Ishikawa (cell line): Measurements from ENCODE around the gene MYPN.

Experiments
- CEBPB ChIP-seq: IDR thresholded peaks from 2 replicates; pipeline ENCODE4 v1.6.1; 2012
- CREB1 ChIP-seq: IDR thresholded peaks from 2 replicates; pipeline ENCODE4 v1.6.1; 2012; ENCODE audit warnings: low read depth
- EGR1 ChIP-seq: IDR thresholded peaks from 2 replicates; pipeline ENCODE4 v1.6.1; 2012
- EP300 ChIP-seq: IDR thresholded peaks from 2 replicates; pipeline ENCODE4 v1.6.1; 2012; ENCODE audit warnings: borderline replicate concordance
- FOXM1 ChIP-seq: IDR thresholded peaks from 2 replicates; pipeline ENCODE4 v1.6.1; 2012; ENCODE audit warnings: low read depth, borderline replicate concordance
- MAX ChIP-seq: IDR thresholded peaks from 2 replicates; pipeline ENCODE4 v1.6.1; 2012
- NFIC ChIP-seq: IDR thresholded peaks from 2 replicates; pipeline ENCODE4 v1.6.1; 2012
- RAD21 ChIP-seq: IDR thresholded peaks from 2 replicates; pipeline ENCODE4 v1.6.1; 2012; ENCODE audit warnings: low read depth
- TAF1 ChIP-seq: IDR thresholded peaks from 2 replicates; pipeline ENCODE4 v1.6.1; 2012; ENCODE audit warnings: low read depth, mild to moderate bottlenecking
- TCF12 ChIP-seq: IDR thresholded peaks from 2 replicates; pipeline ENCODE4 v1.6.1; 2012; ENCODE audit warnings: low read depth
- TEAD4 ChIP-seq: IDR thresholded peaks from 2 replicates; pipeline ENCODE4 v1.6.1; 2012
- USF1 ChIP-seq: IDR thresholded peaks from 2 replicates; pipeline ENCODE4 v1.6.1; 2012
- YY1 ChIP-seq: IDR thresholded peaks from 2 replicates; pipeline ENCODE4 v1.6.1; 2012; ENCODE audit warnings: low read depth
- ZBTB7A ChIP-seq: IDR thresholded peaks from 2 replicates; pipeline ENCODE4 v1.6.1; 2012; ENCODE audit warnings: low read depth
- TF ChIP-seq, protein P1 (sequence below): IDR thresholded peaks from 2 replicates; pipeline ENCODE4 v1.6.1; 2012; ENCODE audit warnings: low read depth, mild to moderate bottlenecking

Gene MYPN

DNA sequence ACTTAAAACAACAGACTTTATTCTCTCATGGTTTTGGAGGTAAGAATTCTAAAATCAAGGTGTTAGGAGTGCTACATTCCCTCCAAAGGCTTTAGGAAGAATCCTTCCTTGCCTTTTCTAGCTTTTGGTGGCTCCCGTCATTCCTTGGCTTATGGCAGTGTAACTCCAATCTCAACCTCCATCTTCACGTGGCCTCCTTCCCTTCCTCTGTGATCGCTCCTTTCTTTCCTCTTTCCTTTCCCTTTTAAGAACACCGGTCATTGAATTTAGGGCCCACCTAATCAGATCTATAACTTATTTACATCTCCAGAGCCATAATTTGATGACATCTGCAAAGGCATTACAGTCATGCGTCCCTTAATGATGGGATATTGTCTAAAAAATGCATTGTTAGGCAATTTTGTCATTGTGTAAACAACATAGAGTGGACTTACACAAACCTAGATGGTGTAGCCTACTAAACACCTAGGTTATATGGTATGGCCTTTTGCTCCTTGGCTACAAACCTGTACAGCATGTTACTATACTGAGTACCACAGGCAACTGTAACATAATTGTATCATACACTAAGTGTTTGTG is 28.3 kb upstream of the MYPN start:
- TF ChIP-seq TCF12, result no peak
- no peak for TF ChIP-seq EP300
- TF ChIP-seq MAX, result no peak
- no peak for TF ChIP-seq TEAD4
- TF ChIP-seq NFIC, result no peak
- no peak for TF ChIP-seq CREB1
- TF ChIP-seq FOXM1, result no peak
- no peak for TF ChIP-seq RAD21
- TF ChIP-seq USF1, result no peak
- TF ChIP-seq ZBTB7A, result no peak
- no peak for TF ChIP-seq CEBPB
- no peak for TF ChIP-seq YY1
- TF ChIP-seq EGR1, result no peak
- TF ChIP-seq, protein P1, sequence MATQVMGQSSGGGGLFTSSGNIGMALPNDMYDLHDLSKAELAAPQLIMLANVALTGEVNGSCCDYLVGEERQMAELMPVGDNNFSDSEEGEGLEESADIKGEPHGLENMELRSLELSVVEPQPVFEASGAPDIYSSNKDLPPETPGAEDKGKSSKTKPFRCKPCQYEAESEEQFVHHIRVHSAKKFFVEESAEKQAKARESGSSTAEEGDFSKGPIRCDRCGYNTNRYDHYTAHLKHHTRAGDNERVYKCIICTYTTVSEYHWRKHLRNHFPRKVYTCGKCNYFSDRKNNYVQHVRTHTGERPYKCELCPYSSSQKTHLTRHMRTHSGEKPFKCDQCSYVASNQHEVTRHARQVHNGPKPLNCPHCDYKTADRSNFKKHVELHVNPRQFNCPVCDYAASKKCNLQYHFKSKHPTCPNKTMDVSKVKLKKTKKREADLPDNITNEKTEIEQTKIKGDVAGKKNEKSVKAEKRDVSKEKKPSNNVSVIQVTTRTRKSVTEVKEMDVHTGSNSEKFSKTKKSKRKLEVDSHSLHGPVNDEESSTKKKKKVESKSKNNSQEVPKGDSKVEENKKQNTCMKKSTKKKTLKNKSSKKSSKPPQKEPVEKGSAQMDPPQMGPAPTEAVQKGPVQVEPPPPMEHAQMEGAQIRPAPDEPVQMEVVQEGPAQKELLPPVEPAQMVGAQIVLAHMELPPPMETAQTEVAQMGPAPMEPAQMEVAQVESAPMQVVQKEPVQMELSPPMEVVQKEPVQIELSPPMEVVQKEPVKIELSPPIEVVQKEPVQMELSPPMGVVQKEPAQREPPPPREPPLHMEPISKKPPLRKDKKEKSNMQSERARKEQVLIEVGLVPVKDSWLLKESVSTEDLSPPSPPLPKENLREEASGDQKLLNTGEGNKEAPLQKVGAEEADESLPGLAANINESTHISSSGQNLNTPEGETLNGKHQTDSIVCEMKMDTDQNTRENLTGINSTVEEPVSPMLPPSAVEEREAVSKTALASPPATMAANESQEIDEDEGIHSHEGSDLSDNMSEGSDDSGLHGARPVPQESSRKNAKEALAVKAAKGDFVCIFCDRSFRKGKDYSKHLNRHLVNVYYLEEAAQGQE, result no peak
- no peak for TF ChIP-seq TAF1

DNA sequence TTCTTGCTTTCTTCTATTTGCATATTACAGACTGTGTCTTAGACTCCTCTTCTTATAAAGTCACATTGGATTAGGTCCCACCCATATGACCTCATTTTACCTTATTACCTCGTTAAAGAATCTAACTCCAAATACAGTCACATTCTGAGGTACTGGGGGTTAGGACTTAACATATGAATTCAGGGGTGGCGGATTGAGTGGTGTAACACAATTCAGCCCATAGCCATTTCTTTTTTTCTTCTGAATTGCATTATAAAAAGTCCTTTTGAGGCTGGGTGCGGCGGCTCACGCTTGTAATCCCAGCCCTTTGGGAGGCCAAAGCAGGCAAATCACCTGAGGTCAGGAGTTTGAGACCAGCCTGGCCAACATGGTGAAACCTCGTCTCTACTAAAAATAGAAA is 27.4 kb upstream of the MYPN start:
- TF ChIP-seq ZBTB7A, result no peak
- TF ChIP-seq RAD21, result no peak
- TF ChIP-seq EGR1, result no peak
- TF ChIP-seq, protein P1, result no peak
- TF ChIP-seq TCF12, result no peak
- TF ChIP-seq TEAD4, result no peak
- no peak for TF ChIP-seq YY1
- no peak for TF ChIP-seq TAF1
- TF ChIP-seq CREB1, result no peak
- TF ChIP-seq CEBPB, result no peak
- TF ChIP-seq USF1, result no peak
- TF ChIP-seq NFIC, result no peak
- TF ChIP-seq EP300, result no peak
- TF ChIP-seq MAX, result no peak
- no peak for TF ChIP-seq FOXM1

GRCh38 chr10:68082872-68083271 is 26.4 kb upstream of the MYPN start:
- TF ChIP-seq RAD21 (peak; percentile 74), TAF1 (no peak)

DNA sequence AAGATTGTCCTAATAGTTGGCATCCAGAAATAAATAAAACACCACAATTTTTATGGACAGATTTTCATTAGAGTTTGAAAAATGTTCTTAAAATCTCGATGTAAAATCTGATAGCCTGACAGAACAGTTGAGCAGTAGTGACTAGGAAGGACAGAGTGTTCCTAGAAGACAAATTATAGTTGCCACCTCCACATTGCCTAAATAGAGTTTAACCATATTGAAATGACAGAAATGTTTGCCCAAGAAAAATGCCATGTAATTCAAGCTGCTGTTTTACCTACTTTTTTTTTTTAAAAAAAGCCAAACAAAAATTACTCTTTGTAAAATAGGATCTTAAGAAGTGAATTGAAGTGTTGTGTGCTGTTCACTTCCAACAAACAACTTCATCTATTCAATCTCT is 25.3 kb upstream of the MYPN start:
- TF ChIP-seq EP300 (no peak), TAF1 (no peak), YY1 (no peak)
- TF ChIP-seq, protein P1, result no peak

GRCh38 chr10:68084469-68084868 is 24.8 kb upstream of the MYPN start:
- TF ChIP-seq CREB1 (no peak), YY1 (no peak), NFIC (no peak), FOXM1 (no peak), TCF12 (no peak), ZBTB7A (no peak), EP300 (no peak), MAX (no peak), TEAD4 (no peak), EGR1 (no peak), RAD21 (no peak), TAF1 (no peak), CEBPB (no peak), USF1 (no peak)
- TF ChIP-seq, protein P1, result no peak
